ENCODE results near the gene SLC24A4. TPM values are rescaled to one million over a fixed set of nuclear protein-coding genes. Genes with fewer than 3 reads are reported as not detected.
"Not testable (repeated sequence)": the region's sequence is repeated elsewhere in the genome, so short reads cannot be mapped to it uniquely, and the experiment has no call there.

Gene SLC24A4
- total and polyA plus RNA-seq, 4 donors: 5.8 to 11.8 (median 6.9) TPM

DNA sequence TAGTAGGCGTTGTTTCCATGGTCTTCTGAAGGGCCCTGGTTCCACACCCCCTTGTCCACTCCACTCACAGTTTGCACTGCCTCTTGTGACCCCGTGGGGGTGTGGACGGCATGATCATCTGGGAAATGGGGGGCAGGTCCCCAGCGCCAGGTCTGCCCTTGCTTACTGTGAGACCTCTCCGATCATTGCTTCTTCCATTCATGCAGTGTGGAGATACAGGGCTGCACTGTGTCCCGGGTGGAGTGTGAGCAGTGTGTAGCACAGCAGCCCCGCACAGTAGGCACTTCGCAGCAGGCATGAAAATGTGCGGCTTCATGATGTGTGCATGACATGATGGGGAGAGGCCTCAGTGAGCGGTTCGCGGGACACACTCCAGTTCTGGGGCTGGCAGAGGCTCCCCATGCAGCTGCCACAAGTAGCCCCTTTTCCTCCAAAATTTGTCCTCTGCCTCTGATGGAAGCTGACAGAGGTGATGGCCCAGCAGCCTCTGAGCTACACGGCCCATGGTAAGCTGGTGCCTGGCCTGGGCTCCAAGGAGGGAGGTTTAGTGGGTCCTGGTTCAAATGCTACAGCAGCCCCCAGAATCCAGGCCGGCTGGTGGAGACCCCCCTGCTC lies 205.6 kb downstream of the SLC24A4 start:
- Histone ChIP-seq H3K9me3 (ENCODE audit: control insufficient read depth, insufficient read depth, low read length) (no peaks in the 10 kb centered on the region), H3K4me3 (ENCODE audit: low read depth, low read length) (no peak overlapping the region), H3K4me1 (ENCODE audit: control insufficient read depth, insufficient read depth, low read length) (peaks cover 19% of the 10 kb centered on the region), H3K36me3 (ENCODE audit: control insufficient read depth, insufficient read depth, low read length) (no peaks in the 10 kb centered on the region), H3K27ac (ENCODE audit: low read depth, low read length) (no peak overlapping the region), H3K27me3 (ENCODE audit: control insufficient read depth, insufficient read depth, low read length) (no peaks in the 10 kb centered on the region)
- DNase-seq (ENCODE audit: low read depth in 4 of 6, low spot score in 6 of 6): no peak
- 97% methylated on average over 13 of the region's 14 CpGs for WGBS (ENCODE audit: insufficient coverage)

DNA sequence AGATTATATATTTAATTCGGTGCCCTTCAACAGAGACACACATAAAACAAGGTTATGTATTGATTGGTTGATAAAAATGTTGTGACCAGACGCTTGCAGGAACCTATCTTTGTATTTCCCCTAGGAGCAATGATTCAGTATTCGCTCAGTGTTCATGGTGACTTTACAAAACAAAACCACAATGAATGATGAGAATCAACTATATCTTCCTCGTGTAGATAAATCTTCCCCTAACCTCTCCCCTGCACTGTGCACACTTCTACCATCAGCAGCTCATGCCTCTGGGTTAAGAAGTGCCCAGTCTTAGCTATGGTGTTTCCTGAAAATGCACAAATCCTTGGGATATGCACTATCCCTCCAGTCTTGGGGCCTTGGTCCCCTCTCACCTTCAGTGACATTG lies 206.9 kb downstream of the SLC24A4 start:
- Histone ChIP-seq H3K4me1 (ENCODE audit: control insufficient read depth, insufficient read depth, low read length) (peaks cover 10% of the 10 kb centered on the region), H3K36me3 (ENCODE audit: control insufficient read depth, insufficient read depth, low read length) (no peaks in the 10 kb centered on the region), H3K4me3 (ENCODE audit: low read depth, low read length) (no peak overlapping the region), H3K9me3 (ENCODE audit: control insufficient read depth, insufficient read depth, low read length) (no peaks in the 10 kb centered on the region), H3K27me3 (ENCODE audit: control insufficient read depth, insufficient read depth, low read length) (no peaks in the 10 kb centered on the region), H3K27ac (ENCODE audit: low read depth, low read length) (no peak overlapping the region)
- 40% methylated on average over 1 of the region's 4 CpGs for WGBS (ENCODE audit: insufficient coverage)
- DNase-seq (ENCODE audit: low read depth in 4 of 6, low spot score in 6 of 6): no peak

DNA sequence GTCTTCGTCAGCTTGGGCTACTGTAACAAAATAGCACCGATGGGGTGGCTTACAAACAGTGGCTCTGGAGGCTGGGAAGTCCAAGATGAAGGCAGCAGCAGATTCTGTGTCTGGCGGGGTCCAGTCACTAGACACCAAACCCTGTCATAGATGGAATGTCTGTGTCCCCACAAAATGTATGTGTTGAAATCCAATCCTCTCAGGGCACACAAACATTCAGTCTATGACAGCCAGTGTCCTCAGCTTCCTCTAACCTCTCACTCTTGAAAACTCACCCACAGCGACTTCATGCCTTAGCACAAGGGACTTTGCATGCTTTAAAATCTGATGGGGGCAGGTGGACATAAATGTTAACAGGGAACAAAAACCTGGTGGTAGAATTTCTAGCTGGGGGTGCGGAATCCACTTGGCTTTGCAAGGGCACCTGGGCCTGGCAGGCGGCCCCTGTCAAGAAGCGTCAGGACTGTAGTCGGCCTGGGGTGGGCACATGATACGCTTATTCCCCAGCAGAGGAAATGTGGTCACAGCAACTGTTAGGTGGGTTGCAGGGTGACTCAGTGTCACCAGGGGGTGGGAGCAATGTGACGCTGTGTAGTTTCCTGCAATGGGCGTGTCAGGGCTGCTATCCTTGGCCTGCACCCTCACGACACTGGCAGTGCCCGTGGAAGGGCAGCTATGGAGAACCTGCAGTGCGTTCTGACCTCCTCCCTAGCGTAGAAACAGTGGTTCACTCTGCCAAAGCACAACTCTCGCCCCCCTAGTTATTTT lies 208.3 kb downstream of the SLC24A4 start:
- 98% methylated on average over 14 of the region's 16 CpGs for WGBS (ENCODE audit: insufficient coverage)
- H3K4me3 ChIP-seq (ENCODE audit: low read depth, low read length): no peak overlapping the region
- no peaks in the 10 kb centered on the region for H3K9me3 ChIP-seq (ENCODE audit: control insufficient read depth, insufficient read depth, low read length)
- DNase-seq (ENCODE audit: low read depth in 4 of 6, low spot score in 6 of 6): no peak
- no peaks in the 10 kb centered on the region for H3K36me3 ChIP-seq (ENCODE audit: control insufficient read depth, insufficient read depth, low read length)
- H3K27ac ChIP-seq (ENCODE audit: low read depth, low read length): no peak overlapping the region
- no peaks in the 10 kb centered on the region for H3K27me3 ChIP-seq (ENCODE audit: control insufficient read depth, insufficient read depth, low read length)
- no peaks in the 10 kb centered on the region for H3K4me1 ChIP-seq (ENCODE audit: control insufficient read depth, insufficient read depth, low read length)

DNA sequence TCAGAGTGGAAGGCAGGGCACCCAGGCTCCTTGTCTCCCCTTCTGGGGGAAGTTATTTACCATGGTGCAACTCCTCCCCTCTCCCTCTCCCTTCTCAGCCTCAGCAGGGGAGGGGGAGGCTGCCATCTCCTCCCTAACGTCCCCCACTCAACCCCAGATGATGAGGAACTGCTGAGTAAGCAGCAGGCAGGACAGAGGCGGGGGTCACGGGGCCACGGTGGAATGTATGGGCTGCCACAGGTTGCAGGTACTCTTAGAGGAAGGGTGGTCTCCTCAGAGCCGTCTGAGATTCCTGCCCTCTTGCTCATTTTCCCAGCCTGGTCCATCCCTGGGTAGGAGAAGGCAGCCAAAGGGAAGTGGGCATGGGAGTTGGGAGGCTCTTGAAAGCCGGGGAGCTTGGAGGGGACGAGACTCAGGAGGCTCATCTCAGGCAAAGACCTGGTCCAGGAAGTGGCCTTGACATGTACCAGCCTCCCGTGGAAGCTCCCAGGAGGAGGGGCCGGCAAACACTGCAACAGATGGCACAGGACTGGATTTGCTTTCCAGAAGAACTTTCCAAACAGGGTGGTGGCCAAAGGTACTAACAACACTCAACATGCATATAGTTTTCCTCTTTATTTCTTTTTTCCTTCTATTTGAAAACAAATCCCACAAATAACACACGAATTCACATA lies 209.7 kb downstream of the SLC24A4 start:
- WGBS (ENCODE audit: insufficient coverage): 67% methylated on average over 7 of the region's 10 CpGs
- no peak for DNase-seq (ENCODE audit: low read depth in 4 of 6, low spot score in 6 of 6)
- H3K4me1 ChIP-seq (ENCODE audit: control insufficient read depth, insufficient read depth, low read length): no peaks in the 10 kb centered on the region
- no peaks in the 10 kb centered on the region for H3K36me3 ChIP-seq (ENCODE audit: control insufficient read depth, insufficient read depth, low read length)
- no peak overlapping the region for H3K4me3 ChIP-seq (ENCODE audit: low read depth, low read length)
- H3K9me3 ChIP-seq (ENCODE audit: control insufficient read depth, insufficient read depth, low read length): no peaks in the 10 kb centered on the region
- H3K27ac ChIP-seq (ENCODE audit: low read depth, low read length): no peak overlapping the region
- no peaks in the 10 kb centered on the region for H3K27me3 ChIP-seq (ENCODE audit: control insufficient read depth, insufficient read depth, low read length)

DNA sequence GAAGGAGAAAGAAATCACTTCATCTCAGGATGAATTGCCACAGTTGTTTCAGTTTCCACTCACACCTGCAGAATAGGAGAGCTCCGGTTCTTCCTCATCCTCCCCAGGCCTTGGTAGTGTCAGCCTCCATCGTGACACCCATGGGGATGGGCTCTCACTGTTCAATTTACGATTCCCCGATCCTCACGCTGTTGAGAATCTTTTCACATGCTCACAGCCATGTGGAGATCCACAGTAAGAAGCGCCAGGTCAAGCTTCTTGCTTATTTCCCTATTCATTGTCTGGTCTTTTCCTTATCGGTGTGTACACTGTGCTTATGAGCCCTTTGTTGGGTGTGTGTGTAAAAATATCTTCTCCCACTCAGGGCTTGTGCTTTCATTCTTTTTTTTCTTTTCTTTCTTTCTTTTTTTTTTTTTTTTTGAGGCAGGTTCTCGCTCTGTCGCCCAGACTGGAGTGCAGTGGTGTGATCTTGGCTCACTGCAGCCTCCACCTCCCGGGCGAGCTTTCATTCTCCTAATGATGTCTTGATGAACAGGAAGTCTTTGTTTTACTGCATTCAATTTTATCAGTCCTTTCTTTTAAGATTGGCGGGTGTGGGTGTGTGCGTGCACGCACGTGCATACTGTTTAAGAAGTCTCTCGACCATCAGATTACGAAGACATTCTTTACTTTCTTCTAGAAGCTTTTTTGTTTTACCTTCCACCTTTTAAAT lies 212.1 kb downstream of the SLC24A4 start:
- WGBS (ENCODE audit: insufficient coverage): 38% methylated on average over 5 of the region's 17 CpGs
- Histone ChIP-seq H3K4me3 (ENCODE audit: low read depth, low read length) (no peak overlapping the region), H3K27ac (ENCODE audit: low read depth, low read length) (no peak overlapping the region), H3K36me3 (ENCODE audit: control insufficient read depth, insufficient read depth, low read length) (no peaks in the 10 kb centered on the region), H3K27me3 (ENCODE audit: control insufficient read depth, insufficient read depth, low read length) (no peaks in the 10 kb centered on the region), H3K4me1 (ENCODE audit: control insufficient read depth, insufficient read depth, low read length) (peaks cover 8% of the 10 kb centered on the region), H3K9me3 (ENCODE audit: control insufficient read depth, insufficient read depth, low read length) (no peaks in the 10 kb centered on the region)
- DNase-seq (ENCODE audit: low read depth in 4 of 6, low spot score in 6 of 6): peak in 1 of 6 donors; percentile 8

DNA sequence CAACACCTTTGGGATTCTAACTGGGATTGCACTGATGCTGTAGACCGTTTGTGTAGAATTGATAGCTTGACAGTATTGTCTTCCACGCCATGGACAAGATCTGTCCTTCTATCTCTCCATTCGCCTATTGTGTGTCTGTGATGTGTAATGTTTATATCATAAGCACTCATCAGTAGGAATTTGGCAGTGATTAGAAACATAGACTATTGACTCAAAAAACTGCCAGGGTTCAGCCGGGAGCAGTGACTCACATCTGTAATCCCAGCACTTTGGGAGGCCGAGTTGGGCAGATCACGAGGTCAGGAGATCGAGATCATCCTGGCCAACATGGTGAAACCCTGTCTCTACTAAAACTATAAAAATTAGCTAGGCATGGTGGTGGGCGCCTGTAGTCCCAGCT lies 213.3 kb downstream of the SLC24A4 start:
- 89% methylated on average over 4 of the region's 8 CpGs for WGBS (ENCODE audit: insufficient coverage)
- H3K4me1 ChIP-seq (ENCODE audit: control insufficient read depth, insufficient read depth, low read length): peaks cover 14% of the 10 kb centered on the region
- not testable (repeated sequence) for H3K4me3 ChIP-seq (ENCODE audit: low read depth, low read length); H3K27ac ChIP-seq (ENCODE audit: low read depth, low read length); H3K36me3 ChIP-seq (ENCODE audit: control insufficient read depth, insufficient read depth, low read length); H3K9me3 ChIP-seq (ENCODE audit: control insufficient read depth, insufficient read depth, low read length); DNase-seq (ENCODE audit: low read depth in 4 of 6, low spot score in 6 of 6); H3K27me3 ChIP-seq (ENCODE audit: control insufficient read depth, insufficient read depth, low read length)

DNA sequence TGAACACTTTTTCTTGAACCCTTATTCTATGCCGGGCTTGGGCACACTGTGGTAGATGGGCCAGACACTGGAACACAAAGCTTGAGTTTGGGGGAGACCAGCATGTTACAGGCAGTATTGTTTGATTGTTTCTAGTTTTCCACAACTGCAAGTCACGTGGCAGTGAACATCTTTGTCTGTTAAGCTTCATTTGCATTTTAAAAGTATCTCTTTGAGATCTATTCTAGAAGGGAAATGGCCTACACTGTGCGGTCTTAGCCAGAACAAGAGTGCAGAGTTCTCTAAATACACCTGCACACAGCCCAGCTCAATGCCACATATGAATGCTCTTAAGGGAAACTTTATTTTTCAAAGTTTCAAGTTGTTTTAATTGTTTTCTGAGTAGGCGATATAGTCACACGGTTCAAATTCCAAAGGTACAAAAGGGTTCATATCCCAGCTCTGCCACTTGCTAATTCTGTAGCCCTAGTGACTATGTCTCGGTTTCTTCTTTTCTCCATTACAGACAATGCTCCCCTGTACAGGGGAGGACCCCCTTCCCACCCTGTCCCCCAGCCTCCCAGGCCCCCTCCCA lies 215.5 kb downstream of the SLC24A4 start:
- no peaks in the 10 kb centered on the region for H3K27me3 ChIP-seq (ENCODE audit: control insufficient read depth, insufficient read depth, low read length)
- 88% methylated on average over 3 of the region's 6 CpGs for WGBS (ENCODE audit: insufficient coverage)
- H3K4me1 ChIP-seq (ENCODE audit: control insufficient read depth, insufficient read depth, low read length): peaks cover 14% of the 10 kb centered on the region
- DNase-seq (ENCODE audit: low read depth in 4 of 6, low spot score in 6 of 6): no peak
- H3K36me3 ChIP-seq (ENCODE audit: control insufficient read depth, insufficient read depth, low read length): no peaks in the 10 kb centered on the region
- H3K9me3 ChIP-seq (ENCODE audit: control insufficient read depth, insufficient read depth, low read length): no peaks in the 10 kb centered on the region
- H3K4me3 ChIP-seq (ENCODE audit: low read depth, low read length): no peak overlapping the region
- H3K27ac ChIP-seq (ENCODE audit: low read depth, low read length): no peak overlapping the region

DNA sequence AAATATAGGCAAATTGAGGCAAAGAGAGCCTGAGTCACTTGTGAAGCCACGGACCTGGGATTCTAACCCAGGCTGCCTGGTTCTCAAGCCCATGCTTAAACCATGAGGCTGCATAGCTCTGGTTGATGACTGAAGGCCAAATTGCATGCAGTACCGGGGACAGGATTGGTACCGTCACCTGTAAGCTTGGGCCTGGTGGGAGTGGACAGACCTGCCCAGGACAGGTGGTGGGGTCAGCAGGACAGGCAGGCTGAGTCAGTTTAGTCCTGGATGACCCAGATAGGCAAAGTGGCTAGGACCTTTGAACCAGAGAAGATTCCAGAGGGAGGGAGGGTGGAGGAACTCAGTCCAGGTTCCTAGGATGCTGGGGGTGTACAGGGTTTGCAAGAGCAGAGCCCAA lies 216.5 kb downstream of the SLC24A4 start:
- 95% methylated on average over 3 of the region's 3 CpGs for WGBS (ENCODE audit: insufficient coverage)
- H3K27me3 ChIP-seq (ENCODE audit: control insufficient read depth, insufficient read depth, low read length): no peaks in the 10 kb centered on the region
- peaks cover 14% of the 10 kb centered on the region for H3K4me1 ChIP-seq (ENCODE audit: control insufficient read depth, insufficient read depth, low read length)
- H3K36me3 ChIP-seq (ENCODE audit: control insufficient read depth, insufficient read depth, low read length): no peaks in the 10 kb centered on the region
- no peaks in the 10 kb centered on the region for H3K9me3 ChIP-seq (ENCODE audit: control insufficient read depth, insufficient read depth, low read length)
- H3K4me3 ChIP-seq (ENCODE audit: low read depth, low read length): no peak overlapping the region
- no peak for DNase-seq (ENCODE audit: low read depth in 4 of 6, low spot score in 6 of 6)
- H3K27ac ChIP-seq (ENCODE audit: low read depth, low read length): no peak overlapping the region

DNA sequence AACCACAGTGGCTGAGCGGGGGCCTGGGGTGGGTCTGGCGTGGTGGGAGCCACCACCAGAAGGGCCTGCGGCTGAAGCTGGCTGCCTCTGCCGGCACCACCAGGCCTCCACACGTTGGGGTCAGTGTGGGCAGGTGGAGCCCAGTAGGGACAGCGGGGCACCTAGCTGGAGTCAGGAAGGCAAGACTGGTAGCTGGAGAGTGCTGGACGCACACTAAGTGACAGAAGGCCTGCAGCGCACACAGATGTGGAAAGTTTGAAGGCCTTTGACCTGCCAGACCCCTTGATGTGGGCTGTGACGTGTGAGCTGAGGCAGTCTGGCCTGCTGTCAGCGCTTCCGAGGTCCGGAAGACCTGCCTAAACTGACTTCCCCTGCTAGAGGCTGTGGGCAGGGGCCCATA lies 216.9 kb downstream of the SLC24A4 start:
- Histone ChIP-seq H3K27me3 (ENCODE audit: control insufficient read depth, insufficient read depth, low read length) (no peaks in the 10 kb centered on the region), H3K4me1 (ENCODE audit: control insufficient read depth, insufficient read depth, low read length) (peaks cover 14% of the 10 kb centered on the region), H3K36me3 (ENCODE audit: control insufficient read depth, insufficient read depth, low read length) (no peaks in the 10 kb centered on the region), H3K9me3 (ENCODE audit: control insufficient read depth, insufficient read depth, low read length) (no peaks in the 10 kb centered on the region), H3K27ac (ENCODE audit: low read depth, low read length) (no peak overlapping the region), H3K4me3 (ENCODE audit: low read depth, low read length) (no peak overlapping the region)
- DNase-seq (ENCODE audit: low read depth in 4 of 6, low spot score in 6 of 6): no peak
- 92% methylated on average over 12 of the region's 12 CpGs for WGBS (ENCODE audit: insufficient coverage)

Data from spinal cord (tissue), 10 donors.